Neutrophil (primary cell): Measurements from ENCODE around the gene DPP7.

Experiments used
- H3K27ac ChIP-seq: fragments of 200-600 bp; sonication (generic); 2 replicates; pipeline ENCODE4 v1.5.1; 2016; ENCODE audit warnings: mild to moderate bottlenecking, moderate library complexity
- H3K27me3 ChIP-seq: fragments of 200-600 bp; sonication (generic); 2 replicates; pipeline ENCODE4 v1.6.0; 2016; ENCODE audit warnings: mild to moderate bottlenecking
- H3K36me3 ChIP-seq: fragments of 200-600 bp; sonication (generic); 2 replicates; pipeline ENCODE4 v1.5.1; 2017
- H3K4me1 ChIP-seq, 2 experiments: fragments of 200-600 bp in 1 of 2; sonication (generic) in 1 of 2; 1 replicate in 1 of 2; 2 replicates in 1 of 2; pipeline versions ENCODE4 v1.5.1 to v1.6.1; 2013 to 2016; ENCODE audit warnings: low read depth in 1 of 2, low read length in 1 of 2, mild to moderate bottlenecking in 1 of 2, moderate library complexity in 1 of 2; ENCODE audit not compliant: control insufficient read depth in 1 of 2, insufficient read depth in 1 of 2
- H3K4me3 ChIP-seq, 2 experiments: fragments of 200-600 bp in 1 of 2; sonication (generic) in 1 of 2; 1 replicate in 1 of 2; 2 replicates in 1 of 2; pipeline ENCODE4 v1.5.1; 2013 to 2016; ENCODE audit warnings: low read depth in 1 of 2, low read length in 1 of 2, mild to moderate bottlenecking in 1 of 2, moderate library complexity in 1 of 2
- H3K9me3 ChIP-seq: fragments of 200-600 bp; sonication (generic); 2 replicates; pipeline ENCODE4 v1.5.1; 2016
- CTCF ChIP-seq: fragments of 200-600 bp; sonication (generic); IDR thresholded peaks from 2 replicates; pipeline ENCODE4 v1.5.1; 2016; ENCODE audit warnings: antibody characterized with exemption

Gene DPP7

GRCh38 chr9:137097761-137098462 lies 16.6 kb downstream of the DPP7 start:
- H3K9me3 ChIP-seq = no peaks in the 10 kb centered on the region
- TF ChIP-seq CTCF = no peak
- H3K27ac ChIP-seq = no peak overlapping the region
- no peaks in the 10 kb centered on the region for H3K4me1 ChIP-seq
- peaks cover 69% of the 10 kb centered on the region for H3K36me3 ChIP-seq
- no peaks in the 10 kb centered on the region for H3K27me3 ChIP-seq
- no peak overlapping the region for H3K4me3 ChIP-seq

GRCh38 chr9:137096785-137097546 lies 17.6 kb downstream of the DPP7 start:
- H3K9me3 ChIP-seq = no peaks in the 10 kb centered on the region
- no peak for TF ChIP-seq CTCF
- H3K36me3 ChIP-seq = peaks cover 65% of the 10 kb centered on the region
- no peak overlapping the region for H3K27ac ChIP-seq
- no peaks in the 10 kb centered on the region for H3K27me3 ChIP-seq
- H3K4me1 ChIP-seq = no peaks in the 10 kb centered on the region
- H3K4me3 ChIP-seq = no peak overlapping the region

GRCh38 chr9:137095664-137096517 lies 18.6 kb downstream of the DPP7 start:
- Histone ChIP-seq H3K27ac (no peak overlapping the region), H3K4me3 (no peak overlapping the region), H3K36me3 (peaks cover 54% of the 10 kb centered on the region), H3K9me3 (no peaks in the 10 kb centered on the region), H3K4me1 (no peaks in the 10 kb centered on the region), H3K27me3 (no peaks in the 10 kb centered on the region)
- no peak for TF ChIP-seq CTCF

- Histone ChIP-seq H3K36me3 (peaks cover 22% of the 10 kb centered on the region), H3K4me1 (peaks cover 25 to 27% of the 10 kb centered on the region in 2 experiments), H3K4me3 (no peak overlapping the region), H3K27ac (no peak overlapping the region), H3K9me3 (no peaks in the 10 kb centered on the region), H3K27me3 (peaks cover 4% of the 10 kb centered on the region)
- TF ChIP-seq CTCF = no peak
These were observed 25.1 kb downstream of the DPP7 start for GRCh38 chr9:137089232-137089947.

- Histone ChIP-seq H3K36me3 (peaks cover 22% of the 10 kb centered on the region), H3K27me3 (peaks cover 4% of the 10 kb centered on the region), H3K4me1 (peaks cover 25 to 27% of the 10 kb centered on the region in 2 experiments), H3K27ac (no peak overlapping the region), H3K9me3 (no peaks in the 10 kb centered on the region), H3K4me3 (peak overlapping the region in 1 of 2 experiments; percentile 92)
- no peak for TF ChIP-seq CTCF
These were observed 26.4 kb downstream of the DPP7 start for GRCh38 chr9:137088121-137088520.
